GM23338 (cell line): ENCODE data around the gene TPST2. TPM values are rescaled to one million over a fixed set of nuclear protein-coding genes. Genes with fewer than 3 reads are reported as not detected.

Experiments used
- ATAC-seq: fragments of 200-7000 bp; cut with Tn5 transposase; 3 replicates; pipeline ENCODE4 v1.9.1; 2020
- DNase-seq: peaks from one replicate; pipeline ENCODE4 v3.0.0-alpha.2; 2015; ENCODE audit warnings: low spot score
- H2AFZ ChIP-seq: fragments of 200-600 bp; sonication (generic); 2 replicates; pipeline ENCODE4 v1.8.0; 2016; ENCODE audit warnings: antibody characterized with exemption, mild to moderate bottlenecking, moderate library complexity
- H3F3A ChIP-seq: fragments of 200-600 bp; sonication (generic); replicated peaks from 2 replicates; pipeline ENCODE4 v1.8.0; 2017; ENCODE audit warnings: antibody characterized with exemption, mixed run types, low read depth
- H3K27ac ChIP-seq: fragments of 200-600 bp; sonication (generic); 2 replicates; pipeline ENCODE4 v1.6.1; 2016; ENCODE audit warnings: low read depth
- H3K27me3 ChIP-seq: fragments of 200-600 bp; sonication (generic); 2 replicates; pipeline ENCODE4 v1.8.0; 2016; ENCODE audit warnings: mild to moderate bottlenecking, mixed run types, moderate library complexity; ENCODE audit not compliant: insufficient read depth
- H3K36me3 ChIP-seq: fragments of 200-600 bp; sonication (generic); 2 replicates; pipeline ENCODE4 v1.8.0; 2016; ENCODE audit warnings: mild to moderate bottlenecking; ENCODE audit not compliant: insufficient read depth
- H3K4me1 ChIP-seq: fragments of 200-600 bp; sonication (generic); 2 replicates; pipeline ENCODE4 v1.8.0; 2016; ENCODE audit warnings: mild to moderate bottlenecking, moderate library complexity; ENCODE audit not compliant: insufficient read depth
- H3K4me2 ChIP-seq: fragments of 200-600 bp; sonication (generic); 2 replicates; pipeline ENCODE4 v1.7.1; 2017; ENCODE audit warnings: mixed run types
- H3K4me3 ChIP-seq: fragments of 200-600 bp; sonication (generic); 2 replicates; pipeline ENCODE4 v1.6.1; 2016; ENCODE audit warnings: mixed run types
- H3K79me2 ChIP-seq: fragments of 200-600 bp; sonication (generic); replicated peaks from 2 replicates; pipeline ENCODE4 v1.8.0; 2017; ENCODE audit warnings: mild to moderate bottlenecking; ENCODE audit not compliant: insufficient read depth
- H3K9me2 ChIP-seq: fragments of 200-600 bp; sonication (generic); 2 replicates; pipeline ENCODE4 v1.8.0; 2017; ENCODE audit not compliant: insufficient read depth
- H4K20me1 ChIP-seq: fragments of 200-600 bp; sonication (generic); replicated peaks from 2 replicates; pipeline ENCODE4 v1.8.0; 2017; ENCODE audit warnings: mild to moderate bottlenecking; ENCODE audit not compliant: insufficient read depth
- H3K27ac Mint-ChIP-seq: 2 replicates; pipeline ENCODE4 v1.8.0; 2020; ENCODE audit warnings: inconsistent platforms, mild to moderate bottlenecking, moderate library complexity, mixed read lengths
- H3K27me3 Mint-ChIP-seq: 3 replicates; pipeline ENCODE4 v1.8.0; 2022; ENCODE audit warnings: low read depth, mild to moderate bottlenecking, moderate library complexity, mixed read lengths, inconsistent platforms; ENCODE audit not compliant: insufficient read depth, poor library complexity
- H3K36me3 Mint-ChIP-seq: 3 replicates; pipeline ENCODE4 v1.8.0; 2021; ENCODE audit warnings: low read depth, mild to moderate bottlenecking, inconsistent platforms, moderate library complexity, mixed read lengths
- H3K4me1 Mint-ChIP-seq: 3 replicates; pipeline ENCODE4 v1.8.0; 2020; ENCODE audit warnings: mild to moderate bottlenecking, inconsistent platforms, mixed read lengths
- H3K4me3 Mint-ChIP-seq: 3 replicates; pipeline ENCODE4 v1.8.0; 2021; ENCODE audit warnings: moderate library complexity, mild to moderate bottlenecking, inconsistent platforms, mixed read lengths
- H3K9me3 Mint-ChIP-seq: 3 replicates; pipeline ENCODE4 v1.8.0; 2020; ENCODE audit warnings: moderate library complexity, mild to moderate bottlenecking, inconsistent platforms, mixed read lengths
- CREB1 ChIP-seq: fragments of 250-450 bp; sonication (Bioruptor Pico); IDR thresholded peaks from 2 replicates; pipeline ENCODE4 v1.5.0; 2020; ENCODE audit warnings: low read depth, mild to moderate bottlenecking, moderate library complexity
- ETS1 ChIP-seq: IDR thresholded peaks from 2 replicates; pipeline ENCODE4 v1.6.1; 2016; ENCODE audit warnings: antibody characterized with exemption
- EZH2 ChIP-seq: fragments of 200-600 bp; sonication (generic); IDR thresholded peaks from one replicate; pipeline ENCODE4 v1.8.0; 2017; ENCODE audit warnings: antibody characterized with exemption, mild to moderate bottlenecking, low read depth; ENCODE audit not compliant: unreplicated experiment
- EZH2phosphoT487 ChIP-seq: fragments of 200-600 bp; sonication (generic); IDR thresholded peaks from one replicate; pipeline ENCODE4 v1.8.1; 2018; ENCODE audit warnings: antibody characterized with exemption; ENCODE audit not compliant: unreplicated experiment
- JUNB ChIP-seq: IDR thresholded peaks from one replicate; pipeline ENCODE4 v1.6.1; 2016; ENCODE audit warnings: antibody characterized with exemption; ENCODE audit not compliant: unreplicated experiment
- NANOG ChIP-seq: IDR thresholded peaks from 2 replicates; pipeline ENCODE4 v1.6.1; 2016; ENCODE audit warnings: antibody characterized with exemption, borderline replicate concordance
- POLR2AphosphoS5 ChIP-seq: IDR thresholded peaks from 2 replicates; pipeline ENCODE4 v1.6.1; 2016; ENCODE audit warnings: antibody characterized with exemption, low read depth
- STAT1 ChIP-seq: IDR thresholded peaks from one replicate; pipeline ENCODE4 v1.6.1; 2016; ENCODE audit warnings: antibody characterized with exemption; ENCODE audit not compliant: unreplicated experiment
- ZNF114 ChIP-seq: fragments of 250-450 bp; sonication (Bioruptor Pico); IDR thresholded peaks from 2 replicates; pipeline ENCODE4 v1.5.0; 2020; ENCODE audit warnings: mild to moderate bottlenecking, moderate library complexity
- ZNF462 ChIP-seq: fragments of 250-450 bp; sonication (Bioruptor Pico); IDR thresholded peaks from 2 replicates; pipeline ENCODE4 v1.5.0; 2020; ENCODE audit warnings: mild to moderate bottlenecking, moderate library complexity
- polyA plus RNA-seq: library from polyadenylated mRNA; unstranded; fragments of >200 nt; fragmentation: Nextera tagmentation; extraction: Ambion mirVana; gene quantifications from 2 replicates; pipeline ENCODE4 v1.2.1, GENCODE V29; 2016
- total RNA-seq: library from RNA; depleted of rRNA; stranded (reverse); fragments of >200 nt; shearing (Covaris generic); gene quantifications from 2 replicates; pipeline ENCODE4 v1.2.3, GENCODE V29; 2014
- TF ChIP-seq, protein P1 (sequence below), 2 experiments: fragments of 200-600 bp in 1 of 2; sonication (generic) in 1 of 2; conservative IDR thresholded peaks; 2 replicates each; pipeline versions ENCODE4 v1.5.1 to v1.6.1; 2016 to 2017; ENCODE audit warnings: antibody characterized with exemption in 2 of 2, low read depth in 2 of 2, mild to moderate bottlenecking in 2 of 2, moderate library complexity in 1 of 2
- TF ChIP-seq, protein P2 (sequence below): IDR thresholded peaks from one replicate; pipeline ENCODE4 v1.6.1; 2018; ENCODE audit warnings: antibody characterized with exemption; ENCODE audit not compliant: unreplicated experiment

Gene TPST2
- total and polyA plus RNA-seq, 2 experiments from 2014 or later: 37.9 to 127 TPM

GRCh38 chr22:26508148-26508547 is 81.8 kb downstream of the TPST2 start (continued):
- TF ChIP-seq ETS1 (no peak), POLR2AphosphoS5 (no peak), CREB1 (CRISPR knock-in tag) (no peak), ZNF114 (CRISPR knock-in tag) (no peak), JUNB (no peak)
- TF ChIP-seq, protein P1, sequence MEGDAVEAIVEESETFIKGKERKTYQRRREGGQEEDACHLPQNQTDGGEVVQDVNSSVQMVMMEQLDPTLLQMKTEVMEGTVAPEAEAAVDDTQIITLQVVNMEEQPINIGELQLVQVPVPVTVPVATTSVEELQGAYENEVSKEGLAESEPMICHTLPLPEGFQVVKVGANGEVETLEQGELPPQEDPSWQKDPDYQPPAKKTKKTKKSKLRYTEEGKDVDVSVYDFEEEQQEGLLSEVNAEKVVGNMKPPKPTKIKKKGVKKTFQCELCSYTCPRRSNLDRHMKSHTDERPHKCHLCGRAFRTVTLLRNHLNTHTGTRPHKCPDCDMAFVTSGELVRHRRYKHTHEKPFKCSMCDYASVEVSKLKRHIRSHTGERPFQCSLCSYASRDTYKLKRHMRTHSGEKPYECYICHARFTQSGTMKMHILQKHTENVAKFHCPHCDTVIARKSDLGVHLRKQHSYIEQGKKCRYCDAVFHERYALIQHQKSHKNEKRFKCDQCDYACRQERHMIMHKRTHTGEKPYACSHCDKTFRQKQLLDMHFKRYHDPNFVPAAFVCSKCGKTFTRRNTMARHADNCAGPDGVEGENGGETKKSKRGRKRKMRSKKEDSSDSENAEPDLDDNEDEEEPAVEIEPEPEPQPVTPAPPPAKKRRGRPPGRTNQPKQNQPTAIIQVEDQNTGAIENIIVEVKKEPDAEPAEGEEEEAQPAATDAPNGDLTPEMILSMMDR (conservative IDR thresholded peaks at IDR 0.05; ENCODE audit: low read depth in 2 of 2): no peak

- Mint-ChIP-seq H3K36me3 (peaks cover 83% of the 10 kb centered on the region), H3K4me3 (no peak overlapping the region), H3K27ac (0 out of 2 replicates have a peak overlapping the region, but pooled peaks have one; percentile 91), H3K4me1 (peaks cover 10% of the 10 kb centered on the region), H3K27me3 (peaks cover 5% of the 10 kb centered on the region), H3K9me3 (no peaks in the 10 kb centered on the region)
- Histone ChIP-seq H3K4me1 (no peaks in the 10 kb centered on the region; the same call in 1 of the 2 replicates), H3K4me3 (no peak overlapping the region), H3K36me3 (peaks cover 67% of the 10 kb centered on the region), H2AFZ (no peak overlapping the region), H3K79me2 (no peaks in the 10 kb centered on the region), H3K27me3 (no peaks in the 10 kb centered on the region), H3K4me2 (no peak overlapping the region), H3K27ac (peak overlapping the region; percentile 76), H3F3A (peaks cover 2% of the 10 kb centered on the region; the same call in 1 of the 2 replicates), H3K9me2 (no peaks in the 10 kb centered on the region), H4K20me1 (peaks cover 6% of the 10 kb centered on the region; the same call in 1 of the 2 replicates)
- no peak for DNase-seq
- ATAC-seq: no peak
- TF ChIP-seq JUNB (no peak), ZNF462 (CRISPR knock-in tag) (no peak), EZH2 (no peak), NANOG (no peak), STAT1 (no peak), ETS1 (no peak), EZH2phosphoT487 (no peak)
- TF ChIP-seq, protein P2, sequence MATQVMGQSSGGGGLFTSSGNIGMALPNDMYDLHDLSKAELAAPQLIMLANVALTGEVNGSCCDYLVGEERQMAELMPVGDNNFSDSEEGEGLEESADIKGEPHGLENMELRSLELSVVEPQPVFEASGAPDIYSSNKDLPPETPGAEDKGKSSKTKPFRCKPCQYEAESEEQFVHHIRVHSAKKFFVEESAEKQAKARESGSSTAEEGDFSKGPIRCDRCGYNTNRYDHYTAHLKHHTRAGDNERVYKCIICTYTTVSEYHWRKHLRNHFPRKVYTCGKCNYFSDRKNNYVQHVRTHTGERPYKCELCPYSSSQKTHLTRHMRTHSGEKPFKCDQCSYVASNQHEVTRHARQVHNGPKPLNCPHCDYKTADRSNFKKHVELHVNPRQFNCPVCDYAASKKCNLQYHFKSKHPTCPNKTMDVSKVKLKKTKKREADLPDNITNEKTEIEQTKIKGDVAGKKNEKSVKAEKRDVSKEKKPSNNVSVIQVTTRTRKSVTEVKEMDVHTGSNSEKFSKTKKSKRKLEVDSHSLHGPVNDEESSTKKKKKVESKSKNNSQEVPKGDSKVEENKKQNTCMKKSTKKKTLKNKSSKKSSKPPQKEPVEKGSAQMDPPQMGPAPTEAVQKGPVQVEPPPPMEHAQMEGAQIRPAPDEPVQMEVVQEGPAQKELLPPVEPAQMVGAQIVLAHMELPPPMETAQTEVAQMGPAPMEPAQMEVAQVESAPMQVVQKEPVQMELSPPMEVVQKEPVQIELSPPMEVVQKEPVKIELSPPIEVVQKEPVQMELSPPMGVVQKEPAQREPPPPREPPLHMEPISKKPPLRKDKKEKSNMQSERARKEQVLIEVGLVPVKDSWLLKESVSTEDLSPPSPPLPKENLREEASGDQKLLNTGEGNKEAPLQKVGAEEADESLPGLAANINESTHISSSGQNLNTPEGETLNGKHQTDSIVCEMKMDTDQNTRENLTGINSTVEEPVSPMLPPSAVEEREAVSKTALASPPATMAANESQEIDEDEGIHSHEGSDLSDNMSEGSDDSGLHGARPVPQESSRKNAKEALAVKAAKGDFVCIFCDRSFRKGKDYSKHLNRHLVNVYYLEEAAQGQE: no peak
Observed at GRCh38 chr22:26503758-26504157, 86.2 kb downstream of the TPST2 start.
